HFF-Myc (cell line): ENCODE measurements around the gene SNX27.
"Not testable (repeated sequence)": the region's sequence is repeated elsewhere in the genome, so short reads cannot be mapped to it uniquely, and the experiment has no call there.

Experiments used
- DNase-seq: peaks from one replicate; pipeline ENCODE4 v3.0.0-alpha.2; 2011; ENCODE audit warnings: low read depth; ENCODE audit errors: extremely low read depth
- H3K4me3 ChIP-seq: replicated peaks from 2 replicates; pipeline ENCODE4 v1.5.1; 2011; ENCODE audit warnings: low read depth, mild to moderate bottlenecking, control low read depth, low read length
- CTCF ChIP-seq: IDR thresholded peaks from 2 replicates; pipeline ENCODE4 v1.5.1; 2012; ENCODE audit warnings: mild to moderate bottlenecking, low read depth, low read length, control low read depth; ENCODE audit errors: missing control alignments

Gene SNX27

DNA sequence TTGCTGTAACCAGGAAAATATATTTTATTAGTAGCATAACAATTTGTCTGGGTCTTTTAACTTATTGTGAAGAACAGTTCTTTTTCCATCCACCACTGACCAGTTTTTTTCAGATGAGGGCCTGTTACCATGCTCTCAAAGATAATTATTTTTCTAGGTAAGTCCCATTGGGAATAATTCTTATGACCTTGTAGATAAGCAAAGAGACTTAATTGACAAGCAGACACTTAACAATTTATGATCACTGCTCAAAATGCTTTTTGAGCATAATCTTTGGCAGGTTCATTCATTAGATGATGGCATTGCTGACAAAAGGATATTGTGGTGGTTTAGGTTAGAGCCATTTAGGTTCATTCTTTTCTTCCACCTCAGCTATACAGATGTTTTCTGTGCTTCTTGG, 6.6 kb downstream of the SNX27 start:
- no peak overlapping the region for H3K4me3 ChIP-seq
- no peak for TF ChIP-seq CTCF
- no peak for DNase-seq

- not testable (repeated sequence) for H3K4me3 ChIP-seq
Observed at GRCh38 chr1:151618996-151619395, 7.1 kb downstream of the SNX27 start.

GRCh38 chr1:151619489-151620093, 7.7 kb downstream of the SNX27 start:
- TF ChIP-seq CTCF, result no peak
- no peak overlapping the region for H3K4me3 ChIP-seq
- no peak for DNase-seq

More at GRCh38 chr1:151618996-151619395, 7.1 kb downstream of the SNX27 start:
- DNase-seq, result not testable (repeated sequence)

DNA sequence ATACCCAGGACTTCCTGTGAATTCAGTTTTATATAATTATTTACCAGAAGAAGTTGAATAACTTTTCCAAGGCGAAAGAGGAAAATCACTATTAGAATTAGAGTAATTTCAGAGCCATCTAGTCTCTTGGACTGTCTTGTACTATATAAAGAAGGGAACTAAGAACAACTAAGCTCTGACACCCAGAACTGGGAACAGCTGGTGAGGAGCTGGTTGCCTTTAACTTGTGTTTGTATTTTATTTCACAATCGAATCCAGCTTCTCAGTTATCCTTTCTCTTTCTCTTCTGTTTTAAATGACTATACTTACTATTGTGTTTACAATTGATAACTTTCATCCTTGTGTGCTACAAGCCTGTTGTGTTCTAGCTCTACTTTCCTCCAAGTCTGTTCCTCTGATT, 8.4 kb downstream of the SNX27 start:
- no peak overlapping the region for H3K4me3 ChIP-seq
- DNase-seq, result no peak
- TF ChIP-seq CTCF, result no peak

GRCh38 chr1:151621351-151621750, 9.5 kb downstream of the SNX27 start:
- no peak for DNase-seq
- TF ChIP-seq CTCF, result no peak
- no peak overlapping the region for H3K4me3 ChIP-seq

- no peak overlapping the region for H3K4me3 ChIP-seq
- TF ChIP-seq CTCF, result no peak
- no peak for DNase-seq
Observed at GRCh38 chr1:151624783-151625182, 12.9 kb downstream of the SNX27 start.

DNA sequence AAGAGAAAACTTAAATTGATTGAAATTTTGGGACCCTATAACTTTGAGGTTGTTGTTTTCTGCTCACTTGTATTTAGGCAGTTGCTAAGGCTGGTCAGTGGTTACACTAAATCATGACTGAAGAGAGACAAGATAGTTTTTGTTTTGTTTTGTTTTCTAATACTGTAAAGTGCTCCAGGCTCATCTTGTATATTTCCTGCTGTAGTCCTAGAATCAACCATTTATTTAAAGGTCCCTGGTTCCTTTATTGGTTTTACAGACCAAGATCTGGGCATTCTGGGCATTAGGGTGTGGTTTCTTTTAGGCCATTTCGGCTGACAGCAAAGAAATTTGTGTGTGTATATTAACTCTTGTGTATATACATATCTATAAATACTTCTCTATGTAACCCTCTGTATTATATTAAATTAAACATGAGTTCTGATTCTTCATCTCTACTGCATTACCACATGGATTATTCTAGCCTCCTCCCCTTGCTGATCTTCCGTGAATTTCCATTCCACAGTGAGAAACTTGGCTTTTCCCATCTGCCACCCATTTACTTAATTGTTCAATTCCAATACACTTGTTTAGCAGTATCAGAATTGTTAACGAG, 15.0 kb downstream of the SNX27 start:
- no peak overlapping the region for H3K4me3 ChIP-seq
- no peak for TF ChIP-seq CTCF
- no peak for DNase-seq
